Skin epidermis (tissue), 12 donors: ENCODE data around the gene MOB3B.

Experiments
- H3K27ac ChIP-seq, 21 experiments: fragments of 200-600 bp; sonication (generic) in 11 of 21; one replicate each; pipeline ENCODE4 v1.5.0; 2020; ENCODE audit warnings: mild to moderate bottlenecking in 3 of 21, inconsistent platforms in 2 of 21, moderate library complexity in 2 of 21
- H3K4me3 ChIP-seq, 7 experiments: fragments of 200-600 bp; sonication (generic) in 2 of 7; one replicate each; pipeline ENCODE4 v1.5.0; 2020; ENCODE audit warnings: inconsistent platforms in 2 of 7, mild to moderate bottlenecking in 2 of 7, moderate library complexity in 1 of 7

The MOB3B gene

GRCh38 chr9:27548055-27548741, 18.6 kb upstream of the MOB3B start:
- Histone ChIP-seq H3K4me3 (no peak overlapping the region), H3K27ac (no peak overlapping the region)

GRCh38 chr9:27545471-27545870, 15.9 kb upstream of the MOB3B start:
- Histone ChIP-seq H3K27ac (no peak overlapping the region), H3K4me3 (no peak overlapping the region)

GRCh38 chr9:27542508-27542907, 12.9 kb upstream of the MOB3B start:
- Histone ChIP-seq H3K4me3 (no peak overlapping the region), H3K27ac (peak overlapping the region in 1 of 21 experiments; percentile 19)

- Histone ChIP-seq H3K27ac (peak overlapping the region in 2 of 21 experiments; percentile 7 to 19), H3K4me3 (no peak overlapping the region)
Measured at GRCh38 chr9:27541740-27542139, 12.1 kb upstream of the MOB3B start.

- Histone ChIP-seq H3K4me3 (no peak overlapping the region), H3K27ac (peak overlapping the region in 7 of 21 experiments; percentile 13 to 70 (median 47))
Measured at GRCh38 chr9:27540502-27540901, 10.9 kb upstream of the MOB3B start.

GRCh38 chr9:27539479-27540441, 10.1 kb upstream of the MOB3B start:
- Histone ChIP-seq H3K4me3 (no peak overlapping the region), H3K27ac (peak overlapping the region in 12 of 21 experiments; percentile 5 to 70 (median 42))

GRCh38 chr9:27538647-27539046, 9.0 kb upstream of the MOB3B start:
- Histone ChIP-seq H3K4me3 (no peak overlapping the region), H3K27ac (peak overlapping the region in 1 of 21 experiments; percentile 27)

GRCh38 chr9:27537756-27538155, 8.1 kb upstream of the MOB3B start:
- Histone ChIP-seq H3K4me3 (no peak overlapping the region), H3K27ac (no peak overlapping the region)

- no peak overlapping the region for H3K27ac ChIP-seq
- H3K4me3 ChIP-seq = no peak overlapping the region
Measured at GRCh38 chr9:27537027-27537435, 7.4 kb upstream of the MOB3B start.

- Histone ChIP-seq H3K27ac (no peak overlapping the region), H3K4me3 (no peak overlapping the region)
Measured at GRCh38 chr9:27536168-27536567, 6.6 kb upstream of the MOB3B start.

- H3K27ac ChIP-seq = peak overlapping the region in 1 of 21 experiments; percentile 25
- H3K4me3 ChIP-seq = no peak overlapping the region
Measured at GRCh38 chr9:27535701-27536118, 6.1 kb upstream of the MOB3B start.

- no peak overlapping the region for H3K4me3 ChIP-seq
- H3K27ac ChIP-seq = peak overlapping the region in 4 of 21 experiments; percentile 16 to 72 (median 33)
Measured at GRCh38 chr9:27534658-27535209, 5.1 kb upstream of the MOB3B start.

GRCh38 chr9:27534131-27534530, 4.5 kb upstream of the MOB3B start:
- Histone ChIP-seq H3K4me3 (no peak overlapping the region), H3K27ac (peak overlapping the region in 5 of 21 experiments; percentile 16 to 72 (median 21))

- Histone ChIP-seq H3K4me3 (no peak overlapping the region), H3K27ac (peak overlapping the region in 2 of 21 experiments; percentile 21 to 72)
Measured at GRCh38 chr9:27533311-27533710, 3.7 kb upstream of the MOB3B start.

GRCh38 chr9:27532046-27532445, 2.4 kb upstream of the MOB3B start:
- Histone ChIP-seq H3K27ac (no peak overlapping the region), H3K4me3 (no peak overlapping the region)

GRCh38 chr9:27530915-27531755, 1.5 kb upstream of the MOB3B start:
- no peak overlapping the region for H3K27ac ChIP-seq
- H3K4me3 ChIP-seq = no peak overlapping the region

- peak overlapping the region; percentile 69 to 96 (median 90) for H3K27ac ChIP-seq
- H3K4me3 ChIP-seq = peak overlapping the region; percentile 50 to 85 (median 70)
Measured at GRCh38 chr9:27528886-27529315, 713 bp downstream of the MOB3B start.

GRCh38 chr9:27528076-27528885, 1.3 kb downstream of the MOB3B start:
- peak overlapping the region; percentile 50 to 96 (median 90) for H3K27ac ChIP-seq
- H3K4me3 ChIP-seq = peak overlapping the region; percentile 50 to 85 (median 70)
